OCI-LY1 (cell line): ENCODE measurements around the gene SMAD9.

Experiments
- H2AFZ ChIP-seq: fragments of 200-600 bp; sonication (generic), shearing (Covaris generic); 2 replicates; pipeline ENCODE4 v1.6.0; 2014; ENCODE audit warnings: antibody characterized with exemption, mild to moderate bottlenecking, low read length
- H3F3A ChIP-seq: fragments of 200-600 bp; sonication (generic), shearing (Covaris generic); 2 replicates; pipeline ENCODE4 v1.6.0; 2014; ENCODE audit warnings: mild to moderate bottlenecking, antibody characterized with exemption, low read length, moderate library complexity; ENCODE audit not compliant: insufficient read depth
- H3K27ac ChIP-seq: fragments of 200-600 bp; sonication (generic); 2 replicates; pipeline ENCODE4 v1.5.1; 2014; ENCODE audit warnings: low read length, mixed run types, mild to moderate bottlenecking, low read depth; ENCODE audit not compliant: poor library complexity, severe bottlenecking
- H3K27me3 ChIP-seq: fragments of 200-600 bp; sonication (generic); 2 replicates; pipeline ENCODE4 v1.6.0; 2014; ENCODE audit warnings: antibody characterized with exemption, mild to moderate bottlenecking, low read length, moderate library complexity; ENCODE audit not compliant: insufficient read depth
- H3K36me3 ChIP-seq: fragments of 200-600 bp; sonication (generic); 2 replicates; pipeline ENCODE4 v1.6.1; 2014; ENCODE audit warnings: mild to moderate bottlenecking, antibody characterized with exemption, low read length, moderate library complexity, mixed read lengths; ENCODE audit not compliant: insufficient read depth
- H3K4me1 ChIP-seq: fragments of 200-600 bp; sonication (generic); 2 replicates; pipeline ENCODE4 v1.5.1; 2014; ENCODE audit warnings: mild to moderate bottlenecking, low read length, moderate library complexity; ENCODE audit not compliant: insufficient read depth, severe bottlenecking
- H3K4me2 ChIP-seq: fragments of 200-600 bp; sonication (generic), shearing (Covaris generic); 2 replicates; pipeline ENCODE4 v1.6.1; 2014; ENCODE audit warnings: low read length
- H3K4me3 ChIP-seq: fragments of 200-600 bp; sonication (generic); 2 replicates; pipeline ENCODE4 v1.5.1; 2014; ENCODE audit warnings: low read length, low read depth, mild to moderate bottlenecking, mixed read lengths; ENCODE audit not compliant: poor library complexity, severe bottlenecking
- H3K79me2 ChIP-seq: fragments of 200-600 bp; shearing (Covaris generic); 2 replicates; pipeline ENCODE4 v1.6.1; 2016; ENCODE audit warnings: mixed run types, low read length, mixed read lengths; ENCODE audit not compliant: insufficient read depth
- H3K9ac ChIP-seq: fragments of 200-600 bp; sonication (generic), shearing (Covaris generic); 2 replicates; pipeline ENCODE4 v1.6.1; 2014; ENCODE audit warnings: mild to moderate bottlenecking, low read length, mixed read lengths
- H3K9me2 ChIP-seq: fragments of 200-600 bp; sonication (generic), shearing (Covaris generic); 2 replicates; pipeline ENCODE4 v1.6.1; 2014; ENCODE audit warnings: low read depth, mild to moderate bottlenecking, low read length, mixed read lengths
- H3K9me3 ChIP-seq: fragments of 200-600 bp; shearing (Covaris generic); 2 replicates; pipeline ENCODE4 v1.6.1; 2014; ENCODE audit warnings: low read length, mixed read lengths
- H4K20me1 ChIP-seq: fragments of 200-600 bp; sonication (generic), shearing (Covaris generic); 2 replicates; pipeline ENCODE4 v1.6.0; 2016; ENCODE audit warnings: mild to moderate bottlenecking, low read length; ENCODE audit not compliant: insufficient read depth
- CTCF ChIP-seq: fragments of 200-600 bp; sonication (generic), shearing (Covaris generic); IDR thresholded peaks from 2 replicates; pipeline ENCODE4 v1.5.1; 2017; ENCODE audit warnings: mild to moderate bottlenecking, antibody characterized with exemption, low read length, moderate library complexity, mixed read lengths
- EZH2 ChIP-seq: fragments of 200-600 bp; sonication (generic), shearing (Covaris generic); IDR thresholded peaks from 2 replicates; pipeline ENCODE4 v1.8.0; 2017; ENCODE audit warnings: borderline replicate concordance, mixed run types, mild to moderate bottlenecking, antibody characterized with exemption, low read length, moderate library complexity, mixed read lengths

Gene SMAD9

GRCh38 chr13:36915896-36916640, 4.0 kb downstream of the SMAD9 start:
- no peaks in the 10 kb centered on the region for H3K4me1 ChIP-seq
- no peak overlapping the region for H3K27ac ChIP-seq
- H3K9me2 ChIP-seq, result no peaks in the 10 kb centered on the region
- H4K20me1 ChIP-seq, result no peaks in the 10 kb centered on the region
- no peak overlapping the region for H3K4me2 ChIP-seq
- H3K9me3 ChIP-seq, result no peaks in the 10 kb centered on the region
- no peaks in the 10 kb centered on the region for H3K79me2 ChIP-seq
- no peaks in the 10 kb centered on the region for H3K27me3 ChIP-seq
- no peak overlapping the region for H3K9ac ChIP-seq
- H3F3A ChIP-seq, result no peaks in the 10 kb centered on the region
- TF ChIP-seq EZH2, result no peak
- TF ChIP-seq CTCF, result no peak
- no peak overlapping the region for H3K4me3 ChIP-seq
- no peaks in the 10 kb centered on the region for H3K36me3 ChIP-seq
- H2AFZ ChIP-seq, result no peak overlapping the region

- Histone ChIP-seq H3F3A (no peaks in the 10 kb centered on the region), H4K20me1 (no peaks in the 10 kb centered on the region), H3K27me3 (no peaks in the 10 kb centered on the region), H3K9ac (no peak overlapping the region), H3K4me3 (no peak overlapping the region), H2AFZ (no peak overlapping the region), H3K79me2 (no peaks in the 10 kb centered on the region), H3K36me3 (no peaks in the 10 kb centered on the region), H3K4me2 (no peak overlapping the region), H3K9me2 (no peaks in the 10 kb centered on the region), H3K27ac (no peak overlapping the region), H3K9me3 (no peaks in the 10 kb centered on the region), H3K4me1 (no peaks in the 10 kb centered on the region)
- TF ChIP-seq CTCF, result no peak
- no peak for TF ChIP-seq EZH2
These were observed 4.9 kb downstream of the SMAD9 start for GRCh38 chr13:36915106-36915505.

GRCh38 chr13:36914648-36915047, 5.4 kb downstream of the SMAD9 start:
- H3F3A ChIP-seq, result no peaks in the 10 kb centered on the region
- H3K27ac ChIP-seq, result no peak overlapping the region
- no peak overlapping the region for H3K4me2 ChIP-seq
- H3K36me3 ChIP-seq, result no peaks in the 10 kb centered on the region
- H4K20me1 ChIP-seq, result no peaks in the 10 kb centered on the region
- no peaks in the 10 kb centered on the region for H3K4me1 ChIP-seq
- no peaks in the 10 kb centered on the region for H3K9me2 ChIP-seq
- no peaks in the 10 kb centered on the region for H3K27me3 ChIP-seq
- H3K4me3 ChIP-seq, result no peak overlapping the region
- TF ChIP-seq EZH2 (no peak), CTCF (no peak)
- no peaks in the 10 kb centered on the region for H3K79me2 ChIP-seq
- H3K9ac ChIP-seq, result no peak overlapping the region
- H3K9me3 ChIP-seq, result no peaks in the 10 kb centered on the region
- no peak overlapping the region for H2AFZ ChIP-seq
